GM12801 (cell line): ENCODE measurements around the gene SYVN1.

ENCODE experiments used
- TF ChIP-seq, protein P1 (sequence below): IDR thresholded peaks from one replicate; pipeline ENCODE4 v1.5.1; 2011; ENCODE audit warnings: control low read depth; ENCODE audit not compliant: insufficient read length; ENCODE audit errors: extremely low read depth

SYVN1 gene

GRCh38 chr11:65090628-65091027 is 43.7 kb downstream of the SYVN1 start:
- TF ChIP-seq, protein P1, sequence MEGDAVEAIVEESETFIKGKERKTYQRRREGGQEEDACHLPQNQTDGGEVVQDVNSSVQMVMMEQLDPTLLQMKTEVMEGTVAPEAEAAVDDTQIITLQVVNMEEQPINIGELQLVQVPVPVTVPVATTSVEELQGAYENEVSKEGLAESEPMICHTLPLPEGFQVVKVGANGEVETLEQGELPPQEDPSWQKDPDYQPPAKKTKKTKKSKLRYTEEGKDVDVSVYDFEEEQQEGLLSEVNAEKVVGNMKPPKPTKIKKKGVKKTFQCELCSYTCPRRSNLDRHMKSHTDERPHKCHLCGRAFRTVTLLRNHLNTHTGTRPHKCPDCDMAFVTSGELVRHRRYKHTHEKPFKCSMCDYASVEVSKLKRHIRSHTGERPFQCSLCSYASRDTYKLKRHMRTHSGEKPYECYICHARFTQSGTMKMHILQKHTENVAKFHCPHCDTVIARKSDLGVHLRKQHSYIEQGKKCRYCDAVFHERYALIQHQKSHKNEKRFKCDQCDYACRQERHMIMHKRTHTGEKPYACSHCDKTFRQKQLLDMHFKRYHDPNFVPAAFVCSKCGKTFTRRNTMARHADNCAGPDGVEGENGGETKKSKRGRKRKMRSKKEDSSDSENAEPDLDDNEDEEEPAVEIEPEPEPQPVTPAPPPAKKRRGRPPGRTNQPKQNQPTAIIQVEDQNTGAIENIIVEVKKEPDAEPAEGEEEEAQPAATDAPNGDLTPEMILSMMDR = no peak

DNA sequence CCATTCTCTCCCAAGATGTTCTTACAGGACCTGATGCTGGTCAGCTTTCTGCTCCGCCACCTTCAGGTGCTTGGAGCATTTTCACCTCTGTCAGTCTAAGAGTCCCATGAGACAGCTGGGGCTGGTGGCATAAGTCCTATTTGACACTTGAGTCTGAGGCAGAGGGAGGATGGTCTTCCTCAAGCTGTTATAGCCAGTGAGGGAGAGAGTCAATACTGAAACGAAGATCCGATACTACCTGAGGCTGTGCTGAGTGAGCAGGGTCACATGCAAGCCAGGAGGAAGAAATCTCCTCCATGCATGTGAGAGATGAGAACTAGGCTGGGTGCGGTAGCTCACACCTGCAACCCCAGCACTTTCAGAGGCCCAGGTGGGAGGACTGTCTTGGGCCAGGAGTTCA is 44.7 kb downstream of the SYVN1 start:
- TF ChIP-seq, protein P1 = no peak

- TF ChIP-seq, protein P1 = no peak
Measured at GRCh38 chr11:65087827-65088226, 46.5 kb downstream of the SYVN1 start.

DNA sequence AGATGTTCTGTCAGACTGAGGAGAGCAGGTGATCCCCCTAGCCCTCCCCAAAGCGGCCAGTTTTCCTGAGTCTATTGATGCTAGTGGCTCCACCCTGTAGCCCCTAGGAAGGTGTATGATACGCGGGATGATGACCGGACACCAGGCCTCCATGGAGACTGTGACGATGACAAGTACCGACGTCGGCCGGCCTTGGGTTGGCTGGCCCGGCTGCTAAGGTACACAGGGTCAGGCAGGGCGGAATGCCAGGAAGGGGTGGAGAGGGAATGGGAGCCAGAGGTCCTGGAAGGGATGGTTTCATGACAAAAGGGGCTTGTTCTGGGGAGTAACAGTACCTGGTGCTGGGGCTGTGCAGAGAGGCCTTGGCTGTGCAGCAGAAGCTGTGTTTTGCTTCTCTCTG is 47.1 kb downstream of the SYVN1 start:
- TF ChIP-seq, protein P1 = no peak

GRCh38 chr11:65086809-65087208 is 47.5 kb downstream of the SYVN1 start:
- TF ChIP-seq, protein P1 = no peak

GRCh38 chr11:65085446-65085845 is 48.9 kb downstream of the SYVN1 start:
- TF ChIP-seq, protein P1 = no peak

- TF ChIP-seq, protein P1 = no peak
Measured at GRCh38 chr11:65084598-65085375, 49.5 kb downstream of the SYVN1 start.
